ENCODE data around the gene HBS1L.

HBS1L gene

GRCh38 chr6:134954272-134955000 lies 100.2 kb downstream of the HBS1L start:
- Histone ChIP-seq H3K4ac (ENCODE audit: low read depth, low read length) (no peak overlapping the region), H3K79me2 (ENCODE audit: control insufficient read depth, insufficient read depth, low read length, poor library complexity) (no peaks in the 10 kb centered on the region), H3K4me1 (ENCODE audit: control insufficient read depth in 1 of 2, insufficient read depth in 2 of 2, low read length in 2 of 2) (peaks cover 0 to 2% of the 10 kb centered on the region in 2 experiments), H2BK5ac (ENCODE audit: low read depth, low read length, poor library complexity) (no peak overlapping the region), H3K79me1 (ENCODE audit: low read length) (no peaks in the 10 kb centered on the region), H4K12ac (ENCODE audit: low read depth, low read length) (no peak overlapping the region), H2AFZ (ENCODE audit: insufficient read depth, low read length, poor library complexity) (no peak overlapping the region), H3K27me3 (ENCODE audit: insufficient read depth, low read length) (no peaks in the 10 kb centered on the region), H3K14ac (ENCODE audit: low read length) (no peak overlapping the region), H2BK120ac (ENCODE audit: insufficient read depth, low read length, poor library complexity) (no peak overlapping the region), H4K8ac (ENCODE audit: low read depth, low read length) (no peak overlapping the region), H3K4me2 (ENCODE audit: low read length) (no peak overlapping the region), H3K23ac (ENCODE audit: low read length) (no peak overlapping the region), H3K4me3 (ENCODE audit: low read depth, low read length) (no peak overlapping the region), H3K9ac (ENCODE audit: low read length) (no peak overlapping the region), H3K36me3 (ENCODE audit: control insufficient read depth in 1 of 2, insufficient read depth in 2 of 2, low read length in 2 of 2) (no peaks in the 10 kb centered on the region), H2BK12ac (ENCODE audit: low read length) (no peak overlapping the region), H3K27ac (ENCODE audit: low read depth, low read length) (no peak overlapping the region), H4K91ac (ENCODE audit: low read depth, low read length) (no peak overlapping the region), H2AK5ac (ENCODE audit: low read length) (no peak overlapping the region), H3K9me3 (ENCODE audit: insufficient read depth, low read depth, low read length) (no peaks in the 10 kb centered on the region), H3K18ac (ENCODE audit: low read length) (no peak overlapping the region)
- WGBS (ENCODE audit: extremely low coverage, insufficient coverage, insufficient read length): no CpG with 5 or more reads among the region's 4 CpGs
- peak in 1 of 2 donors; percentile 19 for DNase-seq

- H3K4me1 ChIP-seq (ENCODE audit: control insufficient read depth in 1 of 2, insufficient read depth in 2 of 2, low read length in 2 of 2): peaks cover 0 to 2% of the 10 kb centered on the region in 2 experiments
- no CpG with 5 or more reads among the region's 13 CpGs for WGBS (ENCODE audit: extremely low coverage, insufficient coverage, insufficient read length)
Measured at GRCh38 chr6:134951494-134952263, 102.9 kb downstream of the HBS1L start.

GRCh38 chr6:134950482-134950881 lies 104.1 kb downstream of the HBS1L start:
- no peaks in the 10 kb centered on the region for H3K27me3 ChIP-seq (ENCODE audit: insufficient read depth, low read length)
- H3K79me1 ChIP-seq (ENCODE audit: low read length): no peaks in the 10 kb centered on the region
- no peaks in the 10 kb centered on the region for H3K79me2 ChIP-seq (ENCODE audit: control insufficient read depth, insufficient read depth, low read length, poor library complexity)
- H4K91ac ChIP-seq (ENCODE audit: low read depth, low read length): no peak overlapping the region
- no peak overlapping the region for H3K9ac ChIP-seq (ENCODE audit: low read length)
- H3K14ac ChIP-seq (ENCODE audit: low read length): no peak overlapping the region
- peaks cover 2% of the 10 kb centered on the region for H3K9me3 ChIP-seq (ENCODE audit: insufficient read depth, low read depth, low read length)
- H2AK5ac ChIP-seq (ENCODE audit: low read length): no peak overlapping the region
- H4K12ac ChIP-seq (ENCODE audit: low read depth, low read length): no peak overlapping the region
- H3K27ac ChIP-seq (ENCODE audit: low read depth, low read length): no peak overlapping the region
- H2BK5ac ChIP-seq (ENCODE audit: low read depth, low read length, poor library complexity): no peak overlapping the region
- H2BK12ac ChIP-seq (ENCODE audit: low read length): no peak overlapping the region
- H3K4me1 ChIP-seq (ENCODE audit: control insufficient read depth in 1 of 2, insufficient read depth in 2 of 2, low read length in 2 of 2): peaks cover 0 to 2% of the 10 kb centered on the region in 2 experiments
- no peak overlapping the region for H2BK120ac ChIP-seq (ENCODE audit: insufficient read depth, low read length, poor library complexity)
- H4K8ac ChIP-seq (ENCODE audit: low read depth, low read length): no peak overlapping the region
- H2AFZ ChIP-seq (ENCODE audit: insufficient read depth, low read length, poor library complexity): no peak overlapping the region
- H3K23ac ChIP-seq (ENCODE audit: low read length): no peak overlapping the region
- H3K4me2 ChIP-seq (ENCODE audit: low read length): no peak overlapping the region
- DNase-seq: no peak
- no CpG with 5 or more reads among the region's 2 CpGs for WGBS (ENCODE audit: extremely low coverage, insufficient coverage, insufficient read length)
- no peak overlapping the region for H3K4ac ChIP-seq (ENCODE audit: low read depth, low read length)
- no peaks in the 10 kb centered on the region for H3K36me3 ChIP-seq (ENCODE audit: control insufficient read depth in 1 of 2, insufficient read depth in 2 of 2, low read length in 2 of 2)
- H3K18ac ChIP-seq (ENCODE audit: low read length): no peak overlapping the region
- no peak overlapping the region for H3K4me3 ChIP-seq (ENCODE audit: low read depth, low read length)

More at GRCh38 chr6:134951494-134952263, 102.9 kb downstream of the HBS1L start:
- Histone ChIP-seq H3K4me2 (ENCODE audit: low read length) (no peak overlapping the region), H3K9ac (ENCODE audit: low read length) (no peak overlapping the region), H2BK120ac (ENCODE audit: insufficient read depth, low read length, poor library complexity) (no peak overlapping the region), H3K9me3 (ENCODE audit: insufficient read depth, low read depth, low read length) (no peaks in the 10 kb centered on the region), H3K27ac (ENCODE audit: low read depth, low read length) (no peak overlapping the region), H4K12ac (ENCODE audit: low read depth, low read length) (no peak overlapping the region), H3K79me2 (ENCODE audit: control insufficient read depth, insufficient read depth, low read length, poor library complexity) (no peaks in the 10 kb centered on the region), H3K4me3 (ENCODE audit: low read depth, low read length) (no peak overlapping the region), H3K27me3 (ENCODE audit: insufficient read depth, low read length) (no peaks in the 10 kb centered on the region), H3K79me1 (ENCODE audit: low read length) (no peaks in the 10 kb centered on the region), H3K36me3 (ENCODE audit: control insufficient read depth in 1 of 2, insufficient read depth in 2 of 2, low read length in 2 of 2) (no peaks in the 10 kb centered on the region), H3K4ac (ENCODE audit: low read depth, low read length) (no peak overlapping the region), H3K14ac (ENCODE audit: low read length) (no peak overlapping the region), H2AK5ac (ENCODE audit: low read length) (no peak overlapping the region), H2BK5ac (ENCODE audit: low read depth, low read length, poor library complexity) (no peak overlapping the region), H3K18ac (ENCODE audit: low read length) (no peak overlapping the region), H2AFZ (ENCODE audit: insufficient read depth, low read length, poor library complexity) (no peak overlapping the region), H4K91ac (ENCODE audit: low read depth, low read length) (no peak overlapping the region), H4K8ac (ENCODE audit: low read depth, low read length) (no peak overlapping the region), H3K23ac (ENCODE audit: low read length) (no peak overlapping the region), H2BK12ac (ENCODE audit: low read length) (no peak overlapping the region)
- no peak for DNase-seq

GRCh38 chr6:134949927-134950326 lies 104.7 kb downstream of the HBS1L start, which contains the start of gene ALDH8A1:
Gene ALDH8A1, minus strand, starts transcription at chr6:134950101. Its CDS starts 48 bp downstream, at chr6:134950053.
- no CpG with 5 or more reads among the region's 4 CpGs for WGBS (ENCODE audit: extremely low coverage, insufficient coverage, insufficient read length)

More at GRCh38 chr6:134949927-134950326, 104.7 kb downstream of the HBS1L start, which contains the start of gene ALDH8A1:
- no peak within 1 kb of the TSS for H2BK5ac ChIP-seq (ENCODE audit: low read depth, low read length, poor library complexity)
- H3K4me1 ChIP-seq (ENCODE audit: control insufficient read depth in 1 of 2, insufficient read depth in 2 of 2, low read length in 2 of 2): peaks cover 0 to 2% of the 10 kb centered on the region in 2 experiments
- DNase-seq: no peak
- no peak within 1 kb of the TSS for H3K4me2 ChIP-seq (ENCODE audit: low read length)
- no peak within 1 kb of the TSS for H2BK120ac ChIP-seq (ENCODE audit: insufficient read depth, low read length, poor library complexity)
- no peak within 1 kb of the TSS for H3K14ac ChIP-seq (ENCODE audit: low read length)
- peaks cover 2% of the 10 kb centered on the region for H3K9me3 ChIP-seq (ENCODE audit: insufficient read depth, low read depth, low read length)
- H4K12ac ChIP-seq (ENCODE audit: low read depth, low read length): no peak within 1 kb of the TSS
- H3K23ac ChIP-seq (ENCODE audit: low read length): no peak within 1 kb of the TSS
- H2BK12ac ChIP-seq (ENCODE audit: low read length): no peak within 1 kb of the TSS
- H3K27ac ChIP-seq (ENCODE audit: low read depth, low read length): no peak within 1 kb of the TSS
- no peaks in the 10 kb centered on the region for H3K79me2 ChIP-seq (ENCODE audit: control insufficient read depth, insufficient read depth, low read length, poor library complexity)
- no peak within 1 kb of the TSS for H3K18ac ChIP-seq (ENCODE audit: low read length)
- H3K4me3 ChIP-seq (ENCODE audit: low read depth, low read length): no peak within 1 kb of the TSS
- no peak within 1 kb of the TSS for H2AK5ac ChIP-seq (ENCODE audit: low read length)
- no peak within 1 kb of the TSS for H4K8ac ChIP-seq (ENCODE audit: low read depth, low read length)
- no peak within 1 kb of the TSS for H3K9ac ChIP-seq (ENCODE audit: low read length)
- H3K79me1 ChIP-seq (ENCODE audit: low read length): no peaks in the 10 kb centered on the region
- H3K27me3 ChIP-seq (ENCODE audit: insufficient read depth, low read length): no peaks in the 10 kb centered on the region
- H3K36me3 ChIP-seq (ENCODE audit: control insufficient read depth in 1 of 2, insufficient read depth in 2 of 2, low read length in 2 of 2): no peaks in the 10 kb centered on the region
- no peak within 1 kb of the TSS for H2AFZ ChIP-seq (ENCODE audit: insufficient read depth, low read length, poor library complexity)
- no peak within 1 kb of the TSS for H4K91ac ChIP-seq (ENCODE audit: low read depth, low read length)
- H3K4ac ChIP-seq (ENCODE audit: low read depth, low read length): no peak within 1 kb of the TSS

Measured in trophoblast cell (in vitro differentiated cells and primary cell).